Left forelimb (tissue), 1 donor: Measurements from ENCODE around the gene TMA7B.
"Not testable (repeated sequence)": the region's sequence is repeated elsewhere in the genome, so short reads cannot be mapped to it uniquely, and the experiment has no call there.

Source experiments
- DNase-seq: peaks from one replicate; pipeline ENCODE4 v3.0.0-alpha.2; 2018; ENCODE audit warnings: low spot score

TMA7B gene

GRCh38 chr22:39984746-39985145 lies 24.5 kb downstream of the TMA7B start:
- DNase-seq = no peak

DNA sequence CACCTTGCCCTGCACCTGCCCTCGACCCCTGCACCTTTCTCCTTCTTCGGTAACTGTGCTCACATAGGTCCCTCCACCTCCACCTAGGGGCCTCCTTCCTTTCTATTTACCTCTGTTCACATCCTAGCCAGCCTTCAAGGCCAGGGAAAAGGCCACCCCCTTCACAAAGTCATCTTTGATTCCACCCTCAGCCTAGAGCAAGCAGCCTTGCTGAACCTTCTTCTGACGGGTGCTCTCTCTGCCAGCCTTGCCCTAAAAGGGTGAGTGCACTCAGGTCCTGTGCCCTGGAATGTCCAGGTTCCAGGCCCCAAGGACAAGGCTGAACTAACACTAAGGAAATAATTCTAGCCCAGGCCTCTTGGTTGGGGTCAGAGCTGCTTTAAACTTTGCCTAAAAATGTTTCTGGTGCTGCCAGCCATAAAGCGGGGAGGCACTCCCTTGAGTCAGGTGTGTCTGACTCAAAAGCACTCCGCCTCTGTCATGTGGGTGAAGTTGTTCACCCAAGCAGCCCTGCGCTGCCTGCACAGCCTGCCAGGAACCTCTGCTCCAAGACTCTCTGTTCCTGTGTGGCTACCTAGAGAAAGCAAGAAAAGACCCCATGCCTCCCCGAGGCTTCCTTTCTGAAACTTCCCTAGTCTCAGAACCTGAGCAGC lies 25.3 kb downstream of the TMA7B start:
- no peak for DNase-seq

GRCh38 chr22:39988386-39989114 lies 28.4 kb downstream of the TMA7B start:
- no peak for DNase-seq

DNA sequence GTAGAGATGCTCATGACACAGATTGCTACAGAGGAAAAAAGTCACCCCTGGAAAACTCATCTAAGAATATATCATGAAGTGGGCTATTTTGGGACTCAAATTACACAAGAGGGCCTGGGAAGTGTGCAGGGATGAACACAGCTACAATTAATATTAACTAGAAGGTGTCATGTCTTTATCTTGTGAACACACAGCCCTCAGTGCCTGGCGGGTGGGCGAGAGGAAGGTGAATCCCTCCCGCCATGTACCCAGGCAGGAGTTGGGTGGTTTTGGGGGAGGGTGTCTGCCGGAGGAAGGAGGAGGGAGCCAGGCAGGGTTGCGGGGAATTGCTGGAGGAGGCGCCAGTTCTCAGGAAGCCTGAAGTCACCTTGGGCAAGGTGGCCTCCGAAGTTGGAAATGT lies 29.4 kb downstream of the TMA7B start:
- no peak for DNase-seq

DNA sequence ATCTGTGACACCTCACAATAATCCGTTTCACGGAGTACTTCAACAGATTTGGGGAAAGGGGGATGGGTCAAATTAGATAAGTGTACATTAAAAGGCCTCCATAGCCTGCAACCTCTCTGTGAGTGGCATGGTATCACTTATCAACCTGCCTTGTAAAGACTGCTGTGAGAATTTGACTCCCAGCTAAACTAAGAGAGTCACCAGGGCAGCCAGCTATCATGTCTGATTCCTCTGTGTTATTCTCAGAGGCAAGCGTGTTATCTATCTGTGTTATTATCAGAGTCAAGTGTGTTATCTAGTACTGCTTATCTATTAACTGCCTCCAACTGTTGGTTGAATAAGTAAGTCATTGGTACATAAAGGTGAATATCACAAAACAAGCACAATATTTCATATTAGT lies 30.5 kb downstream of the TMA7B start:
- no peak for DNase-seq

DNA sequence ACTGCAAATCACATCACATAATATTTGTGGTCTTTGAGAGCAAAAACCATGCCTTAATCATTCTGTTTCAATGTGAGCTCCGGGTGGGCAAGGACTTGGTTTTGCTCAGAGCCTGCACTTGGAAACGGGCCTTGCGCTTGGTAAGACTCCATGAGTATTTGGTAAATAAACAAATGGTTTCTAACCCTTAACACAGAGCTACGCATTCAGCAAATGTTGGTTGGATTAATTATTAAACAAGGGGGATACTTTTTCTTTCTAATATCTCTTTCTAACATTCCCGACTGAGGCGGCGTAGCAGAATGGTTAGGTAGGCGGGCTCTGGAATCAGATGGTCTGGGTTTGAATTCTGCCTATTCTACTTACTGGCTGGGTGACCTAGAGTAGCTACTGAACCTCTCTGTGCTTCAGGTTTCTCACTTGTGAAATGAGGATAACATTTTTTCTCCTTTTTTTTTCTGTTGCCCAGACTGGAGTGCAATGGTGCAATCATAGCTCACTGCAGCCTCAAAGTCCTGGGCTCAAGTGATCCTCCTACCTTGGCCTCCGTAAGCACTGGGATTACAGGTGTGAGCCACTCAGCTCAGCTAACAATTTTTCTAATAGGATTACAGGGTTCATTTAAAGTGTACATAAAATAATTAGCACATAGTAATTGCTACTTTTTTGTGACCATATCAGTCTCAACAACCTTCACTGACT lies 31.1 kb downstream of the TMA7B start:
- DNase-seq = no peak

- no peak for DNase-seq
Observed at GRCh38 chr22:39992088-39992826, 32.1 kb downstream of the TMA7B start.

DNA sequence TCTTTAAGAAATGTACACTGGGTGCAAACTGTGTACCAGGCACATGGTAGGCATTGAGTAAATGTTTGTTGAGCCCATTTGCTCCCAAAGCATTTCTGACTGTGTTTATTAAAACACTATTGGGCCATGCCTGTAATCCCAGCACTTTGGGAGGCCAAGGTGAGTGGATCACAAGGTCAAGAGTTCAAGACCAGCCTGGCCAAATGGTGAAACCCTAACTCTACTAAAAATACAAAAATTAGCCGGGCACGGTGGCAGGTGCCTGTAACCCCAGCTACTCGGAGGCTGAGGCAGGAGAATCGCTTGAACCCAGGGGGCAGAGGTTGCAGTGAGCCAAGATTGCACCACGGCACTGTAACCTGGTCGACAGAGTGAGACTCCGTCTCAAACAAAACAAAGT lies 32.7 kb downstream of the TMA7B start:
- not testable (repeated sequence) for DNase-seq

DNA sequence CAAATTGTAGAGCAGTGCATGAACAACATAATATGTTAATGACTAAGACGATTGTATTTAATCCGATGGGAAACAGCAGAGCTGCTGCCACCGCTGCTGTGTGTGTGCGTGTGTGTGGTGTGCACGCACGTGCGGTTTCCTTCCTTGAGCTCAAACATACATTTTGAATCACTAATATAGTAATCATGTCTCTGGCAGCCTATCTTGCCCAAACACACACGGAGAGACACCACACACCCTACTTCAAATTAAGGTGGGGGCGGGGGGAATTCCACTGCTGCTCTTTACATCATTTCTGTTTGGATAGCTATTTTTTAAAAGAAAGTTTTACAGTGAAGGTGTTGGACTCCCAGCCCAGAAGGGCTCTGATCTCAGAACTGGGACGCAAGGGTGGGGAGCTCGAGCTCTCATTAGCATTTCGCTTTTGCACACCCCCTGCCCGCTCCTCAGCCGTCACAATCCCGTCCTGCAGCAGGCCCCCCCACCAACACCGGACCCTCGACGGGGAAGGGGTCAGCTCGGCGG lies 33.9 kb downstream of the TMA7B start:
- no peak for DNase-seq

DNA sequence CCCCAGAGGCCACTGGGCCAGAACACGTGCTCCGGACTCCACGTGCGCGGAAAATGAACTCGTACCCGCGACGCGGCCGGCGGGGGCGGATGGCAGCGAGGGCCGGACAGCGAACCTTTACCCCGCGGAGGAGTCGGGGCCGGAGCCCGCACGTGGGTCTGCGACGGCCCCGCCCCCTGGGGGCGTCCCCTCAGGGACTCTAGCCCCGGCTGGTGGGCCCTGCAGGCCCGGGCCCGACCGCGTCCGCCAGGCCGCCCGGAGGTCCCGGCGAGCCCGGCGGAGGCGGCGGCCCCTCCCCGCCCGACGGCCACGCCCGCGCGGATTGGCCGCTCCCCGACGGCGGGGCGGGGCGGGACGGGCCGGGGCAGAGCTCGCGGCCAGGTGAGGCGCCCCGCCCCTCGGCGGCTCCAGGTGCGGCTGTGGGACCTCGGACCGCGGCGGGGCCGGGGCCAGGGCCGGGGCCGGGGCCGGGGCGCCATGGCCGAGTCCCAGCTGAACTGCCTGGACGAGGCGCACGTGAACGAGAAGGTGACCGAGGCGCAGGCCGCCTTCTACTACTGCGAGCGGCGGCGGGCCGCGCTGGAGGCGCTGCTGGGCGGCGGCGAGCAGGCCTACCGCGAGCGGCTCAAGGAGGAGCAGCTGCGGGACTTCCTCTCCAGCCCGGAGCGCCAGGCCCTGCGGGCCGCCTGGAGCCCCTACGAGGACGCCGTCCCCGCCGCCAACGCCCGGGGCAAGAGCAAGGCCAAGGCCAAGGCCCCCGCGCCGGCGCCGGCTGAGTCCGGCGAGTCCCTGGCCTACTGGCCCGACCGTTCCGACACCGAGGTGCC lies 34.6 kb downstream of the TMA7B start, which contains the start of gene FAM83F:
FAM83F (plus strand) TSS at position 389 of the 827 bp plus-strand sequence; CDS start at position 478, 89 bp downstream.
- DNase-seq = no peak

GRCh38 chr22:39995393-39996252 lies 35.4 kb downstream of the TMA7B start:
- no peak for DNase-seq

- no peak for DNase-seq
Observed at GRCh38 chr22:39996732-39997131, 36.5 kb downstream of the TMA7B start.

DNA sequence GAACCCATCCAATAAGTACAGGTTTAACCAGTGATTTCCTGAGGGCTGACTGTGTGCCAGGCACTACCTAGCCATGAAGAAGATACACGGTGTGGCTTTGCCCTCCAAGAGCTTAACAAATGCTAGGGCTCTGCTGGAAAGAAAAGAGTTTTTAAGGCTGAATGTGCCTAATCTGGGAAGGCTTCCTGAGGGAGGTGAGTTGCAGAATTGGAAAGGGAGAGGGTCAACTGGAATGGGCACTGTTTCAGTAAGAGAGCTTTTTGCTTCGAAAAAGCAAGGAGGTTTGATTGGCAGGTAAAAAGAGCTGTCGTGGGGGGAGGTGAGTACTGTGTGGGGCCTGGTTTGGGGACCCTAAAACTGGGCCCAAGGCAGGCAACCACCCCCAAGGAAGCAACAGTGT lies 37.2 kb downstream of the TMA7B start:
- DNase-seq = no peak

GRCh38 chr22:39997939-39998726 lies 37.9 kb downstream of the TMA7B start:
- no peak for DNase-seq

DNA sequence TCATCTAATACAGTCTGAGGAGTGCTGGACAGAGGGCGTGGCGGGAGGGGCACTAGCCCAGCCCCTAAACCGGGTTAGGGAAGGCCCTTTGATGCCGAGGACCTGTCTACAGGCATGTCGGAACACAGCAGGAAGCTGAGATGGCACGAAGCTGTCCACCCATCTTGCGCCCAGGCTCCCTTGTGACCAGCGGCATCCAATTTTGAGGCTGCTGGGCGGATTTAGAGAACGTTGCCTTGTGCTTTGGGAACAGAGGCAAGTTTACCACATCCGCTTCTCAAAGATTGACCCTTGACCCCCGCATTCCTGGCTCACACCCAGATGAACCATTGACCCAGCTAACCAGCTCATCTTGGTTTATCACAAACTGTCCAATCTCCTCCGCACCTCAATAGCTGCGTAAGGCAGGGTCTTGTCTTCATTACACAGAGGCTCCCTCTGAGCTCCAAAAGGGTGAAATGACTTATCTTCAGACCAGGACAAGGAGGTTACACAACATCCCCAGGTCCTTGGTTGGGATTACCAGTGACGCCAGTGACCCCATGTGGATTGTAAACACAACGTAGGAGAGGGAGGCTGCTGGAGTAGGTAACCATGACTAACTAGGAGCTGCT lies 39.1 kb downstream of the TMA7B start:
- DNase-seq = no peak

GRCh38 chr22:40000171-40000570 lies 40.0 kb downstream of the TMA7B start:
- DNase-seq = no peak

- DNase-seq = no peak
Observed at GRCh38 chr22:40001106-40001505, 40.9 kb downstream of the TMA7B start.

DNA sequence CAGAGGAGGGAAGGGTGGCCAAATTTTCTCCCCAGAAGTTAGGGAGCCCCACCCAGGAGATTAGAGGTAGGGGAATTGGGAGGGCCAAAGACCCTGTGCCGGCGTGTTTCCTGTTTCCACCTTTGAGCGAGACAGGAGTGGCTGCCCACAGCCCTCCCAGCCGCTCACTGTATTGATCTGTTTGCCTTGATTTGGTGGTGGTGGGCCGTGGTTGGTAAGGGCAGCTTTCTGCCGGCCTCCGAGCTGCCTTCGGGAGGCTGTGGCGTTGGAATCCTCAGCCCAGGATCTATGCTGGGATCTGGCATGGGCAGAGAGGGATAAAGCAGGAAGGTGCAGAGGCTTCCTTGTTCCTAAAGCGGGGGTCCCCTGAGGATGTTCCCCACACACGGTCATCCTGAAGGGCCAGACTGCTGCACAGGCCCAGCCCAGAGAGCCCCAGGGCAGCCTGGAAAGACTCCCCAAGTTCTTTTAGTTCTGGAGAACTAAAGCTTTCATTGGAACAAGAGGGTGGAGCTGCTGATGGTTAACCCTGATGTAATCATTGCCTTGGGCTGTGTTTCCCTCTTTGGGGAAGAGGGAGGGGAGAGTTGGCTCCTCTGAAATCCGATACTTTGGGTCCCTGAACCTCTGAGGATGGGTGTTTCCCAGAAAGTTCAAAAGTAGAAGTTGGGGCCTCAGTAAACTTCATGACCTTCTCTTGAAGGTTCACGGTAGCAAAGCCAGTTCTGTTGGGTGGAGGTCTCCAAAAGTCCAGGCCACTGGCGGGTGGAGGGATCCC lies 41.8 kb downstream of the TMA7B start:
- DNase-seq = no peak
